ENCODE measurements around the gene DUSP11. TPM values are rescaled to one million over a fixed set of nuclear protein-coding genes. Genes with fewer than 3 reads are reported as not detected.
A peak's percentile ranks its signal among the peaks of the same experiment; 100 is the strongest.

DUSP11 gene
- total RNA-seq (2014; rRNA removed; shearing (Covaris generic)) (33.9 and 40.9 TPM in 2 replicates), total RNA-seq (2022) (25.0 and 28.1 TPM in 2 replicates), Bru-seq, nascent RNA (percentile 80 among the genes with signal in this experiment), BruChase-seq, experiment 1, labeled RNA remaining after a 6-hour chase (percentile 81 among the genes with signal in this experiment), BruChase-seq, experiment 2, labeled RNA remaining after a 2-hour chase (percentile 87 among the genes with signal in this experiment)
- long read RNA-seq, transcript DUSP11-201 (9 exons, 1,653 nt): major isoform, 39 of 47 reads
- long read RNA-seq, partial matches to known transcripts: 0 of 47 reads
- long read RNA-seq, other reads (novel, unspliced or antisense): 6 of 47 reads

DNA sequence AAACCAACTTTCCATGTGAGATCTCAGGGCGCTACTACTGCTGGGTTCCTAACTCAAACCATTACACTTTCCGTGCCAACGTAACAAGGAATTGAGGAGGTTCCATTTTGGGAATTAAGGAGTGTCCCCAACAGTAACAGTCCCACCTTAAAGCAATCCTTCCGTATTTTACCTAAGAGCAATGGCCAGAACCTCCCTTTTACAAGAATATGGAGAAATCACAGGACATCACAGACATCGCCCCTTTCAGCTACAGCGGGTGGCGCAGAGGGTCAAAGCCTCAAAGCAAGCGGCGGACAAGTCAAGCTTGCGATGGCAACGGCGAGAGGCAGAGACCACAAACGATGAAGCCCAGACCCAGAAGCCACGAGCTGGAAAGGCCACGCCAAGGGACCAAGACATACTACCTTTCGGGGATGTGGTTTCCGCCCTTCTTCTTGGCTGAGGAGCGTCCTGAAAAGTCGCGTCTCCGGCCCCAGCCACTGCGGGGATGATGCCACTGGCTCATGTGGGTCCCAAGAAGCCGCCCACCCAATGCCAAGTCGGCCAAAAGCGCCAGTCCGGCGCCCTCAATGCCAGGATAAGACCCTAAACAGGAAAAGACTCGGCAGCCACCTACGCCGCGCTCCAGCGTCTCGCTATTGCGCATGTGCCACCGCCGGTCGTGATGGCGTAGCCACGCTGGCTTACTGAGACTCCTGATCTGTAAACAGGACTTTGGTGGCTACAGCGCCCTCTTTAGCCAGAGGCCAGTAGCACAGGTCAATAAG, at the start of gene DUSP11:
DUSP11 (minus strand) TSS at position 637 of the 770 bp plus-strand sequence; CDS start at position 508, 129 bp downstream.
- Histone ChIP-seq H3K9me2 (ENCODE audit: insufficient read depth, low read length) (no peaks in the 10 kb centered on the region), H2AFZ (ENCODE audit: low read length) (peak within 1 kb of the TSS; percentile 92), H3K27ac (ENCODE audit: low read depth, low read length, poor library complexity, severe bottlenecking) (peak within 1 kb of the TSS; percentile 41), H3K4me2 (ENCODE audit: low read length) (peak within 1 kb of the TSS; percentile 74), H4K20me1 (ENCODE audit: insufficient read depth, low read length) (no peaks in the 10 kb centered on the region), H3K36me3 (ENCODE audit: insufficient read depth, low read length) (peaks cover 22% of the 10 kb centered on the region), H3K4me3 (ENCODE audit: low read depth, low read length, poor library complexity, severe bottlenecking) (peak within 1 kb of the TSS; percentile 88), H3K9me3 (ENCODE audit: low read length) (no peaks in the 10 kb centered on the region), H3K4me1 (ENCODE audit: insufficient read depth, low read length, poor library complexity, severe bottlenecking) (peaks cover 18% of the 10 kb centered on the region), H3K79me2 (ENCODE audit: insufficient read depth, low read depth, low read length) (peaks cover 24% of the 10 kb centered on the region)
- DNase-seq (ENCODE audit: low spot score): peak; percentile 96
- ChIA-PET POLR2A (no interaction called here), CTCF (ENCODE audit: unreplicated experiment) (no interaction called here)
- no TSS peak for BruUV-seq (replicated peaks)
- intact Hi-C loops (cut with micrococcal nuclease; ENCODE audit: unreplicated experiment): loop anchor here (1.0 kb wide), 1 partner anchor 42 kb away; the partner anchor contains the start of gene TPRKB
- TF ChIP-seq, protein P1, sequence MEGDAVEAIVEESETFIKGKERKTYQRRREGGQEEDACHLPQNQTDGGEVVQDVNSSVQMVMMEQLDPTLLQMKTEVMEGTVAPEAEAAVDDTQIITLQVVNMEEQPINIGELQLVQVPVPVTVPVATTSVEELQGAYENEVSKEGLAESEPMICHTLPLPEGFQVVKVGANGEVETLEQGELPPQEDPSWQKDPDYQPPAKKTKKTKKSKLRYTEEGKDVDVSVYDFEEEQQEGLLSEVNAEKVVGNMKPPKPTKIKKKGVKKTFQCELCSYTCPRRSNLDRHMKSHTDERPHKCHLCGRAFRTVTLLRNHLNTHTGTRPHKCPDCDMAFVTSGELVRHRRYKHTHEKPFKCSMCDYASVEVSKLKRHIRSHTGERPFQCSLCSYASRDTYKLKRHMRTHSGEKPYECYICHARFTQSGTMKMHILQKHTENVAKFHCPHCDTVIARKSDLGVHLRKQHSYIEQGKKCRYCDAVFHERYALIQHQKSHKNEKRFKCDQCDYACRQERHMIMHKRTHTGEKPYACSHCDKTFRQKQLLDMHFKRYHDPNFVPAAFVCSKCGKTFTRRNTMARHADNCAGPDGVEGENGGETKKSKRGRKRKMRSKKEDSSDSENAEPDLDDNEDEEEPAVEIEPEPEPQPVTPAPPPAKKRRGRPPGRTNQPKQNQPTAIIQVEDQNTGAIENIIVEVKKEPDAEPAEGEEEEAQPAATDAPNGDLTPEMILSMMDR (conservative IDR thresholded peaks at IDR 0.05; ENCODE audit: low read length): peak; percentile 90
- TF ChIP-seq EZH2phosphoT487 (IDR thresholded peaks at IDR 0.05; ENCODE audit: borderline replicate concordance, low read depth, low read length): no peak

DNA sequence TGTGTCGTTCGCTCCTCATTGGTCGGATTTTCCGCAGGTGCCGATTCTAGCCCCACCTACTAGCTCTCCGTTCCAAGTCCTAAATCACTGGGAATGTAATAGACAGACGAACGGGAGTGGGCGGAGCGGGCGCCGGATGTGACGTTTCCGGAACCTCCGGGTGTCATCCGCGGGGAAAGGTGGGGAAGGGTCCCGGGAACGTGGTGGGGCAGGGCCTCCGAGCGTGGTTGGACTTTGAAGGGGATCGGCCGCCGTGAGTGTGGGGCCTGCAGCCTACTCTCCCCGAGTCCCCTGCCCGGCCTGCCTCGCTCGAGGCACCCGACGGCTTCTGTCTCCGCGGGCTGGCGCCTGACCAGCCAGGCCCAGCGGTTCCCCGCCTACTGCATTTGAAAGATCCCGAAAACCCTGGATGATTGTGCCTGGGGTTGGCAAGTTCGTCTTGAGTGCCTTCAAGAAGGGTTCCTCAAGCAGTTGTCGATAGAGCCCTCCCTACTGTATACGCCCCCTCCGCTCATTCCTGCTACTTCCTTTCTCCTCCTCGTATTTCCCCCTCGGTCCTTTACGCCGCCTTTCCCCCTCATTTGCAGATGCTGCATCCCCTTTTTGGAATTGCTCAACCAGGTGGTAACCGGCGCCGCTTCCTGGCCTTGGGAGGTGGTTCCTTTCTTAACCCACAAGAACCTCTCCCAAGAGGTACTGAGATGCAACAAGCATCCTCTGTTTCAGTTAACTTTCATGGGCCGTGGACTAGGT, 49.1 kb upstream of the DUSP11 start, which contains the start of gene STAMBP:
STAMBP (plus strand) TSS at position 144 of the 753 bp plus-strand sequence. CDS start 1,896 bp downstream, outside the sequence.
- BruUV-seq (replicated peaks): TSS peak; percentile 81

More for the DNA sequence above, 49.1 kb upstream of the DUSP11 start, which contains the start of gene STAMBP:
- Histone ChIP-seq H3K9me3 (ENCODE audit: low read length) (0 out of 2 replicates have a peak, but pooled peaks cover 4% of the 10 kb centered on the region), H2AFZ (ENCODE audit: low read length) (peak within 1 kb of the TSS; percentile 93), H3K4me1 (ENCODE audit: insufficient read depth, low read length, poor library complexity, severe bottlenecking) (peaks cover 33% of the 10 kb centered on the region), H3K36me3 (ENCODE audit: insufficient read depth, low read length) (peaks cover 30% of the 10 kb centered on the region), H3K4me2 (ENCODE audit: low read length) (peak within 1 kb of the TSS; percentile 89), H3K4me3 (ENCODE audit: low read depth, low read length, poor library complexity, severe bottlenecking) (peak within 1 kb of the TSS; percentile 84), H3K79me2 (ENCODE audit: insufficient read depth, low read depth, low read length) (peaks cover 12% of the 10 kb centered on the region; the same call in 1 of the 2 replicates), H3K9me2 (ENCODE audit: insufficient read depth, low read length) (no peaks in the 10 kb centered on the region), H3K27ac (ENCODE audit: low read depth, low read length, poor library complexity, severe bottlenecking) (peak within 1 kb of the TSS; percentile 52), H4K20me1 (ENCODE audit: insufficient read depth, low read length) (peaks cover 9% of the 10 kb centered on the region; the same call in 1 of the 2 replicates)
- intact Hi-C loops (cut with micrococcal nuclease; ENCODE audit: unreplicated experiment): no loop called here
- CTCF ChIA-PET (ENCODE audit: unreplicated experiment): interaction anchor here (0.6 to 1.4 kb wide), 4 partner anchors 167 to 322 kb away, joined by 3 to 4 read pairs (median 4); no protein-coding TSS in a partner anchor
- POLR2A ChIA-PET: interaction anchor here (0.6 to 1.6 kb wide), 11 partner anchors 10 to 352 kb away, joined by 3 to 6 read pairs (median 5); partner anchors contain the start of genes BOLA3 and TPRKB
- DNase-seq (ENCODE audit: low spot score): peak; percentile 96
- TF ChIP-seq, protein P1 (conservative IDR thresholded peaks at IDR 0.05; ENCODE audit: low read length): no peak
- no peak for TF ChIP-seq EZH2phosphoT487 (IDR thresholded peaks at IDR 0.05; ENCODE audit: borderline replicate concordance, low read depth, low read length)

All from OCI-LY7 (cell line).